Neural progenitor cell (in vitro differentiated cells): ENCODE data around the gene CBL. TPM values are rescaled to one million over a fixed set of nuclear protein-coding genes. Genes with fewer than 3 reads are reported as not detected.

ENCODE experiments used
- DNase-seq: peaks from one replicate; pipeline ENCODE4 v3.0.0-alpha.2; 2016; ENCODE audit warnings: low spot score
- H2AFZ ChIP-seq: fragments of 200-600 bp; sonication (generic); replicated peaks from 2 replicates; pipeline ENCODE4 v1.6.1; 2016; ENCODE audit warnings: antibody characterized with exemption
- H3F3A ChIP-seq: fragments of 200-600 bp; sonication (generic); 2 replicates; pipeline ENCODE4 v1.6.1; 2016; ENCODE audit warnings: antibody characterized with exemption, low read depth
- H3K27ac ChIP-seq: fragments of 200-600 bp; sonication (generic); 2 replicates; pipeline ENCODE4 v1.5.1; 2016; ENCODE audit warnings: mild to moderate bottlenecking
- H3K27me3 ChIP-seq: fragments of 200-600 bp; sonication (generic); 2 replicates; pipeline ENCODE4 v1.6.1; 2016; ENCODE audit warnings: mild to moderate bottlenecking, moderate library complexity
- H3K36me3 ChIP-seq: fragments of 200-600 bp; sonication (generic); 2 replicates; pipeline ENCODE4 v1.5.1; 2016
- H3K4me1 ChIP-seq: fragments of 200-600 bp; sonication (generic); 2 replicates; pipeline ENCODE4 v1.6.1; 2016; ENCODE audit warnings: mixed run types
- H3K4me2 ChIP-seq: fragments of 200-600 bp; sonication (generic); 2 replicates; pipeline ENCODE4 v1.6.1; 2016
- H3K4me3 ChIP-seq: fragments of 200-600 bp; sonication (generic); 2 replicates; pipeline ENCODE4 v1.5.1; 2016
- H3K79me2 ChIP-seq: fragments of 200-600 bp; sonication (generic); 2 replicates; pipeline ENCODE4 v1.6.1; 2016; ENCODE audit warnings: low read depth
- H3K9ac ChIP-seq: fragments of 200-600 bp; sonication (generic); 2 replicates; pipeline ENCODE4 v1.6.1; 2016
- H3K9me3 ChIP-seq: fragments of 200-600 bp; sonication (generic); 2 replicates; pipeline ENCODE4 v1.5.1; 2016; ENCODE audit warnings: low read depth
- H4K20me1 ChIP-seq: fragments of 200-600 bp; sonication (generic); 2 replicates; pipeline ENCODE4 v1.6.1; 2016; ENCODE audit warnings: low read depth
- H3K27ac Mint-ChIP-seq: 3 replicates; pipeline ENCODE4 v1.8.0; 2021; ENCODE audit warnings: mixed read lengths
- H3K27me3 Mint-ChIP-seq: 2 replicates; pipeline ENCODE4 v1.8.0; 2022; ENCODE audit warnings: low read depth, mild to moderate bottlenecking, inconsistent platforms, moderate library complexity, mixed read lengths; ENCODE audit not compliant: insufficient read depth
- H3K36me3 Mint-ChIP-seq: 3 replicates; pipeline ENCODE4 v1.8.0; 2021; ENCODE audit warnings: mixed read lengths
- H3K4me1 Mint-ChIP-seq: 3 replicates; pipeline ENCODE4 v1.8.0; 2021; ENCODE audit warnings: mixed read lengths
- H3K4me3 Mint-ChIP-seq: 3 replicates; pipeline ENCODE4 v1.8.0; 2021; ENCODE audit warnings: mild to moderate bottlenecking, moderate library complexity, mixed read lengths
- H3K9me3 Mint-ChIP-seq: 3 replicates; pipeline ENCODE4 v1.8.0; 2020; ENCODE audit warnings: mixed read lengths
- EZH2 ChIP-seq: fragments of 200-600 bp; sonication (generic); IDR thresholded peaks from 2 replicates; pipeline ENCODE4 v1.6.1; 2017; ENCODE audit warnings: antibody characterized with exemption, mild to moderate bottlenecking, moderate library complexity
- EZH2phosphoT487 ChIP-seq: fragments of 200-600 bp; sonication (generic); IDR thresholded peaks from 2 replicates; pipeline ENCODE4 v1.6.1; 2017; ENCODE audit warnings: antibody characterized with exemption
- total RNA-seq: library from RNA; depleted of rRNA; stranded (reverse); fragments of >200 nt; gene quantifications from 2 replicates; pipeline ENCODE4 v1.2.3, GENCODE V29; 2015; ENCODE audit warnings: low replicate concordance
- TF ChIP-seq, protein P1 (sequence below): fragments of 200-600 bp; sonication (generic); IDR thresholded peaks from 2 replicates; pipeline ENCODE4 v1.5.1; 2017; ENCODE audit warnings: antibody characterized with exemption, mild to moderate bottlenecking

CBL gene
- total RNA-seq, 1 donor from 2014 or later: 20.7 TPM

DNA sequence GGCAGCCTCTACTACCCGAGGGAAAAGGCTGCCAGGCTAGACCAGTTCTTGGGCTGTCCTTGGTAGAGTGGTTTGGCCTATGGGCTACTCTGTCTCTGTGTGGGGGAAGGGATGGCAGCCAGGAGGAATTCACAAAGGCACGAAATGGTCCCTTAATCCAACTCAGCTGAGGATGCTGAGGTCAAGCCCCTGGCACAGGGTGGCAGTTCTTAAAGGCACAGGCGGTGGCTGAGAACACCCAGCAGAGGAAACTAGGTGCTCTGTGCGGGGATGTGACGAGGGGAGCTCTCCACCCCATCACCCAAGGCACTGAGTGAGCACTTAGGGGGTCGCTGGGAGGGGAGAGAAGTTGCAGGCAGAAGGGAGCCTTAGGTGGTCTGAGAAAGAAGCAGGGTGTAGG, 140.5 kb downstream of the CBL start, which contains the start of gene MFRP:
Gene MFRP, minus strand, starts transcription at position 101 of the 400 bp plus-strand sequence. CDS start 192 bp downstream, outside the sequence.
- no peaks in the 10 kb centered on the region for H3K36me3 ChIP-seq
- no peak within 1 kb of the TSS for H3K9ac ChIP-seq
- H3F3A ChIP-seq: peaks cover 12% of the 10 kb centered on the region
- H3K27me3 ChIP-seq: peaks cover 20% of the 10 kb centered on the region
- Mint-ChIP-seq H3K27ac (peak within 1 kb of the TSS; percentile 81), H3K27me3 (peaks cover 17% of the 10 kb centered on the region), H3K4me1 (peaks cover 32% of the 10 kb centered on the region), H3K4me3 (no peak within 1 kb of the TSS), H3K36me3 (no peaks in the 10 kb centered on the region), H3K9me3 (peaks cover 3% of the 10 kb centered on the region)
- peak within 1 kb of the TSS; percentile 38 for H3K4me2 ChIP-seq
- H3K9me3 ChIP-seq: no peaks in the 10 kb centered on the region
- H3K27ac ChIP-seq: no peak within 1 kb of the TSS
- H3K4me3 ChIP-seq: no peak within 1 kb of the TSS
- H4K20me1 ChIP-seq: no peaks in the 10 kb centered on the region
- no peak for DNase-seq
- no peak within 1 kb of the TSS for H2AFZ ChIP-seq
- H3K4me1 ChIP-seq: peaks cover 15% of the 10 kb centered on the region
- TF ChIP-seq, protein P1, sequence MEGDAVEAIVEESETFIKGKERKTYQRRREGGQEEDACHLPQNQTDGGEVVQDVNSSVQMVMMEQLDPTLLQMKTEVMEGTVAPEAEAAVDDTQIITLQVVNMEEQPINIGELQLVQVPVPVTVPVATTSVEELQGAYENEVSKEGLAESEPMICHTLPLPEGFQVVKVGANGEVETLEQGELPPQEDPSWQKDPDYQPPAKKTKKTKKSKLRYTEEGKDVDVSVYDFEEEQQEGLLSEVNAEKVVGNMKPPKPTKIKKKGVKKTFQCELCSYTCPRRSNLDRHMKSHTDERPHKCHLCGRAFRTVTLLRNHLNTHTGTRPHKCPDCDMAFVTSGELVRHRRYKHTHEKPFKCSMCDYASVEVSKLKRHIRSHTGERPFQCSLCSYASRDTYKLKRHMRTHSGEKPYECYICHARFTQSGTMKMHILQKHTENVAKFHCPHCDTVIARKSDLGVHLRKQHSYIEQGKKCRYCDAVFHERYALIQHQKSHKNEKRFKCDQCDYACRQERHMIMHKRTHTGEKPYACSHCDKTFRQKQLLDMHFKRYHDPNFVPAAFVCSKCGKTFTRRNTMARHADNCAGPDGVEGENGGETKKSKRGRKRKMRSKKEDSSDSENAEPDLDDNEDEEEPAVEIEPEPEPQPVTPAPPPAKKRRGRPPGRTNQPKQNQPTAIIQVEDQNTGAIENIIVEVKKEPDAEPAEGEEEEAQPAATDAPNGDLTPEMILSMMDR: no peak
- TF ChIP-seq EZH2 (no peak), EZH2phosphoT487 (no peak)
- H3K79me2 ChIP-seq: no peaks in the 10 kb centered on the region

DNA sequence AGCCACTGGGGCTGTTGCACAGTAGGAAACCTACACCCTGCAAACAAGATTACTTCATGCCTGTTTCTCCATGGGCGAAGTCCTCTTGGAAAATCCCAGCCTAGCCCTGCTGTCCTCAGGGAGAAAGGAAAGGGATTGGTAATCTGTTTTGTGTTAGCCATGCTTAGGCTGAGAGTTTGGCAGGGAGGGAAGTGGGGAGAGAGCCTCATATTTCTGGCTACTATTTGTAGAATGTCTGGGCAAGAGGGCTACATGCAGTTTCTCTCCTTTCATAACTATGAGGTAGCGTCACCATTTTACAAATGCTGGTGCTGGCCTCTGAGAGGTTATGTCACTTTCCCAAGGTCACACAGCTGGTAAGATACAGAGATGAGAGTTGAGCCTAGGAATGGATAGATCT, 141.1 kb downstream of the CBL start:
- H3K27ac Mint-ChIP-seq: peak overlapping the region; percentile 81
- H3K4me1 Mint-ChIP-seq: peaks cover 34% of the 10 kb centered on the region
- TF ChIP-seq EZH2phosphoT487 (no peak), EZH2 (no peak)
- TF ChIP-seq, protein P1: no peak

DNA sequence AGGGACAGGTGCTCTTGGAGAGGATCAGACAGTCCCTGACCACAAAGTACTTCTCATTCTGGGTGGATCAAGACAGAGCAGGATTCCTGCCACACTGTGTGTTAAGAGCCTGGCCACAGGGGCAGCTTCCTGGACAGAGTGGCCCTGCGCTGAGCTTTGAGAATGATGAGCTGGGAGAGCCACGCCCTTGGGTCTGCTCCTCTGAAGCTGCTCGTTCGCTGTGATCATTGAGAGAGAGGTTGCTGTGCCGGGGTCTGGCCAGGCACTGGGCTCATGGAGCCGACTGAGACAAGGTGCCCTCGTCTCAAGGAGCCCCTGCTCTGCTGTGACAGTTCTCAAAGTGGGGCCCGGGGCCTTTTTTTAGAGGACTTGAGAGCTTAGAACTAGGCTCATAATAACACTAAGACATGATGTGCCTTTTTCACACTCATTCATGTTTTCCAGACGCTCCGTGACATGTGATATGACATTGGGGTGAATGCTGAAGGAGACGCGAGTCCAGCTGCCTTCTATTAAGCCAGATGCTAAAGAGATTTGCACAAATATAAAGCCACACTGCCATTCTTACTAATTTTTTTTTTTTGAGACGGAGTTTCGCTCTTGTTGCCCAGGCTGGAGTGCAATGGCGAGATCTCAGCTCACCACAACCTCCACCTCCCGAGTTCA, 141.9 kb downstream of the CBL start:
- H3K9me3 ChIP-seq: no peaks in the 10 kb centered on the region
- H2AFZ ChIP-seq: no peak overlapping the region
- no peaks in the 10 kb centered on the region for H3K79me2 ChIP-seq
- Mint-ChIP-seq H3K4me1 (peaks cover 40% of the 10 kb centered on the region), H3K4me3 (no peak overlapping the region), H3K27ac (no peak overlapping the region), H3K36me3 (no peaks in the 10 kb centered on the region), H3K27me3 (peaks cover 17% of the 10 kb centered on the region), H3K9me3 (peaks cover 3% of the 10 kb centered on the region)
- H3F3A ChIP-seq: peaks cover 12% of the 10 kb centered on the region
- peaks cover 13% of the 10 kb centered on the region for H3K4me1 ChIP-seq
- no peak for DNase-seq
- no peaks in the 10 kb centered on the region for H4K20me1 ChIP-seq
- no peak overlapping the region for H3K27ac ChIP-seq
- H3K4me2 ChIP-seq: no peak overlapping the region
- H3K36me3 ChIP-seq: no peaks in the 10 kb centered on the region
- H3K27me3 ChIP-seq: peaks cover 6% of the 10 kb centered on the region
- TF ChIP-seq, protein P1: no peak
- no peak for TF ChIP-seq EZH2
- TF ChIP-seq EZH2phosphoT487: no peak
- H3K9ac ChIP-seq: no peak overlapping the region
- no peak overlapping the region for H3K4me3 ChIP-seq

More for the DNA sequence above, 141.1 kb downstream of the CBL start:
- Histone ChIP-seq H3K4me1 (peaks cover 13% of the 10 kb centered on the region), H2AFZ (no peak overlapping the region), H3K36me3 (no peaks in the 10 kb centered on the region), H3K4me3 (no peak overlapping the region), H4K20me1 (no peaks in the 10 kb centered on the region), H3K9me3 (no peaks in the 10 kb centered on the region), H3K79me2 (no peaks in the 10 kb centered on the region), H3K9ac (no peak overlapping the region), H3F3A (peaks cover 12% of the 10 kb centered on the region), H3K27me3 (peaks cover 14% of the 10 kb centered on the region), H3K4me2 (no peak overlapping the region), H3K27ac (no peak overlapping the region)
- H3K4me3 Mint-ChIP-seq: no peak overlapping the region
- peaks cover 17% of the 10 kb centered on the region for H3K27me3 Mint-ChIP-seq
- H3K9me3 Mint-ChIP-seq: peaks cover 3% of the 10 kb centered on the region
- DNase-seq: no peak
- H3K36me3 Mint-ChIP-seq: no peaks in the 10 kb centered on the region
